Activated CD8-positive, alpha-beta memory T cell treated with anti-CD3 and anti-CD28 coated beads for 1 hour (primary cell): ENCODE measurements around the gene UQCC5.
A peak's percentile ranks its signal among the peaks of the same experiment; 100 is the strongest.

Experiments used
- DNase-seq, 2 donors: peaks; one replicate each; pipeline ENCODE4 v3.0.0-alpha.2; 2020; ENCODE audit warnings: low read depth in 1 of 2; ENCODE audit errors: extremely low read depth in 1 of 2

Gene UQCC5

GRCh38 chr3:52536369-52537164 is at the start of gene UQCC5:
TSS of gene UQCC5 (plus strand) at chr3:52536605. CDS start at chr3:52536756, 151 bp downstream.
- DNase-seq, result peak; percentile 89 to 91

- DNase-seq, result no peak
Measured at GRCh38 chr3:52487050-52487787, 49.2 kb upstream of the UQCC5 start.

- DNase-seq, result no peak
Measured at GRCh38 chr3:52487788-52488691, 48.4 kb upstream of the UQCC5 start.

- DNase-seq, result no peak
Measured at GRCh38 chr3:52488746-52489145, 47.7 kb upstream of the UQCC5 start.

GRCh38 chr3:52489453-52489852 is 47.0 kb upstream of the UQCC5 start:
- DNase-seq, result no peak

GRCh38 chr3:52490035-52490938 is 46.1 kb upstream of the UQCC5 start:
- DNase-seq, result no peak

- no peak for DNase-seq
Measured at GRCh38 chr3:52490939-52491526, 45.4 kb upstream of the UQCC5 start.

- no peak for DNase-seq
Measured at GRCh38 chr3:52492059-52492458, 44.3 kb upstream of the UQCC5 start.

- DNase-seq, result no peak
Measured at GRCh38 chr3:52493232-52494017, 43.0 kb upstream of the UQCC5 start.

- no peak for DNase-seq
Measured at GRCh38 chr3:52494445-52494844, 42.0 kb upstream of the UQCC5 start.

GRCh38 chr3:52494886-52495495 is 41.4 kb upstream of the UQCC5 start, which contains the start of gene STAB1:
TSS of gene STAB1 (plus strand) at chr3:52495338. CDS start at chr3:52495414, 76 bp downstream.
- DNase-seq, result no peak

GRCh38 chr3:52495777-52496602 is 40.4 kb upstream of the UQCC5 start:
- DNase-seq, result no peak

- no peak for DNase-seq
Measured at GRCh38 chr3:52498137-52499054, 38.0 kb upstream of the UQCC5 start.

GRCh38 chr3:52501046-52501445 is 35.4 kb upstream of the UQCC5 start:
- no peak for DNase-seq

- no peak for DNase-seq
Measured at GRCh38 chr3:52502001-52502400, 34.4 kb upstream of the UQCC5 start.

- DNase-seq, result no peak
Measured at GRCh38 chr3:52502808-52503350, 33.5 kb upstream of the UQCC5 start.
